A673 (cell line): ENCODE results near the gene EPHB2. TPM values are rescaled to one million over a fixed set of nuclear protein-coding genes. Genes with fewer than 3 reads are reported as not detected.

ENCODE experiments used
- BruUV-seq: library from RNA; stranded (reverse); fragments of 400-500 nt; replicated peaks from 2 replicates; lab custom pipeline; 2021; lab: Mats Ljungman, UMichigan
- CTCF ChIA-PET: fragments of 300-600 bp; sonication (Branson Sonifier 250); formaldehyde crosslinking; loops from one replicate; lab custom pipeline; 2022; ENCODE audit warnings: antibody characterized with exemption; lab: Charles Lee
- POLR2A ChIA-PET: fragments of 300-600 bp; sonication (Branson Sonifier 250); formaldehyde crosslinking; loops from one replicate; lab custom pipeline; 2022; ENCODE audit warnings: antibody characterized with exemption; ENCODE audit not compliant: low non-redundant PET; lab: Charles Lee
- DNase-seq: peaks from one replicate; pipeline ENCODE4 v3.0.0-alpha.2; 2015; ENCODE audit warnings: low spot score
- H3K27ac ChIP-seq: fragments of 200-600 bp; sonication (generic); 2 replicates; pipeline ENCODE4 v1.5.1; 2016; ENCODE audit warnings: mixed run types, low read depth, mild to moderate bottlenecking, mixed read lengths, antibody characterized with exemption, low read length; ENCODE audit not compliant: poor library complexity, severe bottlenecking
- H3K27me3 ChIP-seq: fragments of 200-600 bp; sonication (generic); replicated peaks from 2 replicates; pipeline ENCODE4 v1.6.1; 2017; ENCODE audit warnings: mixed run types, low read depth, mild to moderate bottlenecking, mixed read lengths, antibody characterized with exemption, low read length; ENCODE audit not compliant: insufficient read depth, poor library complexity
- H3K36me3 ChIP-seq: fragments of 200-600 bp; sonication (generic); 2 replicates; pipeline ENCODE4 v1.6.1; 2016; ENCODE audit warnings: mixed run types, mild to moderate bottlenecking, mixed read lengths, antibody characterized with exemption, low read length; ENCODE audit not compliant: insufficient read depth, poor library complexity, severe bottlenecking
- H3K4me1 ChIP-seq: fragments of 200-600 bp; sonication (generic); 2 replicates; pipeline ENCODE4 v1.6.1; 2017; ENCODE audit warnings: mixed run types, mild to moderate bottlenecking, mixed read lengths, antibody characterized with exemption, low read length; ENCODE audit not compliant: insufficient read depth, poor library complexity, severe bottlenecking
- H3K4me3 ChIP-seq: fragments of 200-600 bp; sonication (generic); 2 replicates; pipeline ENCODE4 v1.5.1; 2016; ENCODE audit warnings: low read depth, mixed run types, mild to moderate bottlenecking, mixed read lengths, low read length; ENCODE audit not compliant: poor library complexity, severe bottlenecking
- H3K9me3 ChIP-seq: fragments of 200-600 bp; sonication (generic); 2 replicates; pipeline ENCODE4 v1.6.1; 2016; ENCODE audit warnings: mixed run types, low read depth, mild to moderate bottlenecking, mixed read lengths, antibody characterized with exemption, low read length; ENCODE audit not compliant: poor library complexity, severe bottlenecking
- EZH2 ChIP-seq: fragments of 200-600 bp; sonication (generic); IDR thresholded peaks from 2 replicates; pipeline ENCODE4 v1.6.1; 2017; ENCODE audit warnings: borderline replicate concordance, low read depth, mild to moderate bottlenecking, mixed read lengths, antibody characterized with exemption, low read length; ENCODE audit not compliant: poor library complexity, severe bottlenecking
- intact Hi-C: fragments of 100-400 bp; cut with micrococcal nuclease; formaldehyde crosslinking; loops from one replicate; pipeline ENCODE4 v1.10.0; 2022; ENCODE audit not compliant: unreplicated experiment
- total RNA-seq: library from RNA; stranded (reverse); gene quantifications from 2 replicates; pipeline ENCODE4 v1.2.3, GENCODE V29; 2021
- TF ChIP-seq, protein P1 (sequence below): fragments of 300-800, 200-600 bp; sonication (generic); conservative IDR thresholded peaks from 2 replicates; pipeline ENCODE4 v1.5.1; 2017; ENCODE audit warnings: low read depth, mild to moderate bottlenecking, antibody characterized with exemption, low read length, moderate library complexity, mixed read lengths

EPHB2 gene
- total RNA-seq, 1 experiment from 2014 or later, result 10.4 TPM

GRCh38 chr1:22906968-22907367, 196.3 kb downstream of the EPHB2 start:
- POLR2A ChIA-PET, result no interaction called here
- no peaks in the 10 kb centered on the region for H3K9me3 ChIP-seq
- H3K27me3 ChIP-seq, result no peaks in the 10 kb centered on the region
- no peak overlapping the region for H3K4me3 ChIP-seq
- intact Hi-C loops, result no loop called here
- H3K27ac ChIP-seq, result no peak overlapping the region
- TF ChIP-seq EZH2, result no peak
- TF ChIP-seq, protein P1, sequence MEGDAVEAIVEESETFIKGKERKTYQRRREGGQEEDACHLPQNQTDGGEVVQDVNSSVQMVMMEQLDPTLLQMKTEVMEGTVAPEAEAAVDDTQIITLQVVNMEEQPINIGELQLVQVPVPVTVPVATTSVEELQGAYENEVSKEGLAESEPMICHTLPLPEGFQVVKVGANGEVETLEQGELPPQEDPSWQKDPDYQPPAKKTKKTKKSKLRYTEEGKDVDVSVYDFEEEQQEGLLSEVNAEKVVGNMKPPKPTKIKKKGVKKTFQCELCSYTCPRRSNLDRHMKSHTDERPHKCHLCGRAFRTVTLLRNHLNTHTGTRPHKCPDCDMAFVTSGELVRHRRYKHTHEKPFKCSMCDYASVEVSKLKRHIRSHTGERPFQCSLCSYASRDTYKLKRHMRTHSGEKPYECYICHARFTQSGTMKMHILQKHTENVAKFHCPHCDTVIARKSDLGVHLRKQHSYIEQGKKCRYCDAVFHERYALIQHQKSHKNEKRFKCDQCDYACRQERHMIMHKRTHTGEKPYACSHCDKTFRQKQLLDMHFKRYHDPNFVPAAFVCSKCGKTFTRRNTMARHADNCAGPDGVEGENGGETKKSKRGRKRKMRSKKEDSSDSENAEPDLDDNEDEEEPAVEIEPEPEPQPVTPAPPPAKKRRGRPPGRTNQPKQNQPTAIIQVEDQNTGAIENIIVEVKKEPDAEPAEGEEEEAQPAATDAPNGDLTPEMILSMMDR, result no peak
- no peak for DNase-seq
- CTCF ChIA-PET, result no interaction called here
- no peaks in the 10 kb centered on the region for H3K4me1 ChIP-seq
- BruUV-seq, result no TSS peak
- H3K36me3 ChIP-seq, result no peaks in the 10 kb centered on the region

DNA sequence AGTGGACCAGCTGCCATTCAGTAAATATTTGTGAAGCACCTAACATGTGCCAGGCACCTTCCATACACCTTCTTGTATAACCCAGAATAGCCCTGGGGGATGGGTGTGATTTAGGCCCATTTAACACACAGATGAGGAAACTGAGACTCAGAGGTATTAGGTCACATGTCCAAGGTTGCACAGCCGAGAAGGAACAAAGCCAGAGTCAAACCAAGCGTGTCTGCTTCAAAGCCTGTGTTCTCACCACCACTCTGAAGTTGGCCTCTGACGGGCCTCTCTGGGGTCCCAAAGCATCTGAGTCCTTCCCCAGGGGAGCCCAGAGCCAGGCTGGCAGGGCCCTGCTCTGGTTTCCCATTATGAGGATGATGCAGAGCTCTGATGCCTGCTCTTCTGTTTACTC, 196.9 kb downstream of the EPHB2 start:
- H3K9me3 ChIP-seq, result no peaks in the 10 kb centered on the region
- H3K4me3 ChIP-seq, result no peak overlapping the region
- intact Hi-C loops, result no loop called here
- TF ChIP-seq, protein P1, result no peak
- TF ChIP-seq EZH2, result no peak
- H3K4me1 ChIP-seq, result no peaks in the 10 kb centered on the region
- no peak for DNase-seq
- CTCF ChIA-PET, result no interaction called here
- POLR2A ChIA-PET, result no interaction called here
- no peaks in the 10 kb centered on the region for H3K36me3 ChIP-seq
- no peaks in the 10 kb centered on the region for H3K27me3 ChIP-seq
- BruUV-seq, result no TSS peak
- no peak overlapping the region for H3K27ac ChIP-seq

- H3K9me3 ChIP-seq, result no peaks in the 10 kb centered on the region
- H3K4me3 ChIP-seq, result no peak overlapping the region
- ChIA-PET CTCF (no interaction called here), POLR2A (no interaction called here)
- H3K27me3 ChIP-seq, result no peaks in the 10 kb centered on the region
- H3K4me1 ChIP-seq, result no peaks in the 10 kb centered on the region
- H3K36me3 ChIP-seq, result no peaks in the 10 kb centered on the region
- intact Hi-C loops, result no loop called here
- no peak overlapping the region for H3K27ac ChIP-seq
- BruUV-seq, result no TSS peak
- DNase-seq, result no peak
- TF ChIP-seq EZH2, result no peak
- TF ChIP-seq, protein P1, result no peak
These were observed 198.3 kb downstream of the EPHB2 start for GRCh38 chr1:22908880-22909426.
